GM18868 (cell line): ENCODE measurements around the gene MYRIP.
"Not testable (repeated sequence)": the region's sequence is repeated elsewhere in the genome, so short reads cannot be mapped to it uniquely, and the experiment has no call there.

Experiments used
- ATAC-seq: cut with Tn5 transposase; IDR thresholded peaks from one replicate; pipeline ENCODE4 v1.9.1; 2021; ENCODE audit warnings: mild to moderate bottlenecking, moderate library complexity; ENCODE audit not compliant: unreplicated experiment

Gene MYRIP

DNA sequence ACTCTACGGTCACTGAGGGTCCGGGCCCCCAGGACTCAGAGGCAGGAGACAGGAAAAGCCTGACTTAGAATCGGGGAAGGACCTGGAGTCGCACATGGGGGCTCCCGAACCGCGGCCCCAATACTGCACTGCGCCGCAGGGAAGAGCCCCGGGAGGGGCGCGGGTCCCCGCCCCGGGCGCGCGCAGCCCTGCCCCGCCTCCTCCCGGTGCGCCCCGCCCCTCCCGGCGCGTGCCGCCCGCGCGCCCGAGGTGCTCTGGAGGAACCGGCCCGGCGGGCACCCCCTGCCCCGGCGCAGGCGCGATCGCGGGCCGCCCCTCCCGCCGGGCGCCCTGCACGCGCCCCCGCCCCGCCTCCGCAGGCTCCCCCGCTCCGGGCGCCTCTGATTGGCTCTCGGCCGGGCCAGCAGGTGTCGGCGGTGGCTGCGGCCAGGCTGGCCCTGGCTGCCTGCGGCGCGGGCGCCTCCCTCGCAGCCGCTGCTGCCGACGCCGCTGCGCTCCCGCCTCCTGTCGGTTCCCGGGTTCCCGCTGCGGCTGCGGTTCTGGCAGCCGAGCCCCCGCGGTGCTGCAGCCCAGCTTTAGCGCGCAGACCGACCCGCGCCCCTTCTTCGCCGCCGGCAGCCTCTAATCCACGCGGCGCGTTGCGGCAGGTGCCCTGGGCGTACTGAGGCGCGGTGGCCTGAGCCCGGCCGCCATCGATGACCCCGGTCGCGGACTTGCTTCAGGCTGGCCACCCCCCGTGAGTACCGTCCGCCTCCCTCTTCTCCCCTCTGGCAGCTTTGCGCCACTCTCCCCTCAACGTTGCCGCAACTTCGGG lies at the start of gene MYRIP:
TSS of gene MYRIP (plus strand) at position 429 of the 814 bp plus-strand sequence. CDS start 91,208 bp downstream, outside the sequence.
- peak; percentile 77 for ATAC-seq

DNA sequence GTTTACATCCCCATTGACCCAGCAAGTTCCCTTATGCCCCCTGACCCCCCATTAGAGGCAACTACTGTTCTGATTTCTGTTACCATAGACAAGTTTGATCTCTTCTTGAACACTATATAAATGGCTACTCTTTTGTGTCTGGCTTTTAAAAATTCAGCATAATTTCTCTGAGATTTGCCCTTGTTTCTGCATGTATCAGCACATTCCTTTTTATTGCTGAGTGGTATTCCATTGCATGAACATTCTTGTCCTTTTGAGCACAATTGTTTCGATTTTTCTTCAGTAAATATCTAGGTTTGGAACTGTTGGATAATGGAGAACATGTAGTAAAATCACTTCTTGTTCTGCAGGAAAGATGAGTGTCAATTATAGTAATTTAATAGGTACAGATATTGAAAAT lies 49.1 kb upstream of the MYRIP start:
- ATAC-seq: no peak

DNA sequence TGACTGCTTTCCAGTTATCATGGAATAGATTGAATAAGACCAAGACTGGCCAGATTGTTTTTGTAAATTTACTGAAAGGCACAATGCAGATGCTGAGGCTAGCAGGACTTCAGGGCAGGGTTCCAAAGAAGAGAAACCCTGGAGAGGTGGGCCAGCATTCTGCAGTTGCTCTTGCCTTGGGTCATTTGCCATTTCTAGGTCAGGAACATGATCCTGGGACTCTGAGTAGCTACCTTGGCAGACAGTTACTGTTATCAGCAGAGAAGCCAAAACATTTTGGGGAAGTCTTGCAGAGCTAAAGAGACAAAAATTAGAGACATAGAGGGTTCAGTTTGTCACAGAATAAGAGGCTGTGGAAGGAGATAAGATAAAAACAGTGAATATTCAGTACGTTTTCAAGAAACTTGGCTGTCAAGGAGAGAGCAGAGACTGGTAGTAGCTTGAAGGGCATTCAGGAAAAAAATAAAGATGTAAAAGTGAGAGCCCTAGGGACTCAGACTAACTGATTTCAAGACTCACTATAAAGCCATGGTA lies 46.8 kb upstream of the MYRIP start:
- ATAC-seq: no peak

DNA sequence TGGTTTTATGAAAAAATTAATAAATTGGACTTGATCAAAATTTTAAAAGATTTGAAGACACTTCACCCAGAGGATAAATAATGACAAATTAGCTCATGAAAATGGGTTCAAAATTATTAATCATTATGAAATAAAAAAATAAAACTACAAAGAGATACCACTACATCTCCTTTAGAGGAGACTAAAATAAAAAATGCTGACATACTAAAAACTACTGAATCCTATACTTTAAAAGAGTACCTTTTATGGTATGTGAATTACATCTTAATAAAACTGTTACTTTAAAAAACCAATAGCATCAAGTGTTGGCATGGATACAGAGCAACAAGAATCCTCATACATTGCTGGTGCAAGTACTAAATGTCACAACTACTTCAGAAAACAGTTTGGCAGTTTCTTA lies 46.0 kb upstream of the MYRIP start:
- no peak for ATAC-seq

DNA sequence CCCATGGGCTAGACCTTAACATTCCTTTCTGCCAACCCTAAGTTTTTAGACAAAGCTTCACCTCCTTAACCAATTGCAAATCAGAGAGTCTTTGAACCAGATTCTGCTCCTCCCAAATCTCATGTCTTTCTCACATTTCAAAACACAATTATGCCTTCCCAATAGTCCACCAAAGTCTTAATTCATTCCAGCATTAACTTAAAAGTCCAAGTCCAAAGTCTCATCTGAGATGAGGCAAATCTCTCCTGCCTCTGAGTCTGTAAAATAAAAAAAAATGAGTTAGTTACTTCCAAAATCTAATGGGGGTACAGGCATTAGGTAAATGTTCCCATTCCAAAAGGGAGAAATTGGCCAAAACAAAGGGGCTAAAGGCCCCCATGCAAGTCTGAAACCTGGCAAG lies 43.8 kb upstream of the MYRIP start:
- no peak for ATAC-seq

DNA sequence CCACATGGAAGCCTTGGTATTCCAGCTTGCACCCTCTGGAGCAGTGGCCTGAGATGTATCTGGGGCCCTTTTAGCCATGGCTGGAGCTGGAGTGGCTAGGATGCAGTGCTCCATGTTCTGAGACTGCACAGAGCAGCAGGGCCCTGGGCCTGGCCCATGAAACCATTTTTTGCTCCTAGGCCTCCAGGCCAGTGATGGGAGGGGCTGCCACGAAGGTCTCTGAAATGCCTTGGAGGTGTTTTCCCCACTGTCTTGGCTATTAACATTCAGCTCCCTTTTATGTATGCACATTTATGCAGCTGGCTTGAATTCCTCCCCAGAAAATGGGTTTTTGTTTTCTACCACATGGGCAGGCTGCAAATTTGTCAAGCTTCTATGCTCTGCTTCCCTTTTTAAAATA lies 43.0 kb upstream of the MYRIP start:
- no peak for ATAC-seq

DNA sequence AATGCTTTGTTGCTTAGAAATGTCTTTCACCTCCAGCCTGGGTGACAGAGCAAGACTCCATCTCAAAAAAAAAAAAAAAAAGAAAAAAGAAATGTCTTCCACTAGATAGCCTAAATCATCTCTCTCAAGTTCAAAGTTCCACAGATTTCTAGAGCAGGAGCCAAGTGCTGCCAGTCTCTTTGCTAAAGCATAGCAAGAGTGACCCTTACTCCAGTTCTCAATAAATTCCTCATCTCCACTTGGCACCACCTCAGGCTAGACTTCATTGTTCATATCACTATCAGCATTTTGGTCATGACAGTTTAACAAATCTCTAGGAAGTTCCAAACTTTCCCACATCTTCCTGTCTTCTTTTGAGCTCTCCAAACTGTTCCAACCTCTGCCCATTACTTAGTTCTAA lies 42.5 kb upstream of the MYRIP start:
- not testable (repeated sequence) for ATAC-seq

DNA sequence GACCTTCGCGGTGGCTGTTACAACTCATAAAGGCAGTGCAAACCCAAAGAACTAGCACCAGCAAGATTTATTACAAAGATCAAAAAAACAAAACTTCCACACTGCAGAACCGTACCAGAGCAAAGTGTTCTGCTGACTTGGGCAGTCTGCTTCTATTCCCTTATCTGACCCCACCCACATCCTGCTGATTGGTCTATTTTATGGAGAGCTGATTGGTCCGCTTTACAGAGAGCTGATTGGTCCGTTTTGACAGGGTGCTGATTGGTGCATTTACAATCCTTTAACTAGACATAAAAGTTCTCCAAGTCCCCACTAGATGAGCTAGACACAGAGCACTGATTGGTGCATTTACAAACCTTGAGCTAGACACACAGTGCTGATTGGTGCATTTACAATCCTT lies 31.2 kb upstream of the MYRIP start:
- not testable (repeated sequence) for ATAC-seq

DNA sequence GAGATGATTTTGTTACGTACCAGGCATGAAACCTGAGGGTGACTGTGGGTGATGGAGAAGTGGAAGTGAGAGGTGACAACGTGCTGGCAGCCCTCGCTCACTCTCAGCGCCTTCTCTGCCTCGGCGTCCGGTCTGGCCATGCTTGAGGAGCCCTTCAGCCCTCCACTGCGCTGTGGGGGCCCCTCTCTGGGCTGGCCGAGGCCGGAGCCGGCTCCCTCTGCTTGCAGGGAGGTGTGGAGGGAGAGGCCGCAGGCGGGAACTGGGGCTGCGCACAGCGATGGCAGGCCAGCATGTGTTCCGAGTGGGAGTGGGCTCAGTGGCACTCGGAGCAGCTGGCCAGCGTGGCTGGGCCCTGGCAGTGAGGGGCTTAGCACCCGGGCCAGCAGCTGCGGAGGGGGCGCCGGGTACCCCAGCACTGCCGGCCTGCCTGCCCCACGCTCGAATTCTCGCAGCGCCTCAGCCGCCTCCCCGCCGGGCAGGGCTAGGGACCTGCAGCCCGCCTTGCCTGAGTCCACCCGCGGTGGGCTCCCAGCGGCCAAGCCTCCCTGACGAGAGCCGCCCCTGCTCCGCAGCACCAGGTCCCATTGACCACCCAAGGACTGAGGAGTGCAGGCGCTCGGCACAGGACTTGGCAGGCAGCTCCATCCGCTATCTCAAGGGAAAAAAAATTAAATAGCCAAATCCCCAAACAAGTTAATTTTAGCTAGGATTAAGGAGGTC lies 29.7 kb upstream of the MYRIP start:
- ATAC-seq: no peak

DNA sequence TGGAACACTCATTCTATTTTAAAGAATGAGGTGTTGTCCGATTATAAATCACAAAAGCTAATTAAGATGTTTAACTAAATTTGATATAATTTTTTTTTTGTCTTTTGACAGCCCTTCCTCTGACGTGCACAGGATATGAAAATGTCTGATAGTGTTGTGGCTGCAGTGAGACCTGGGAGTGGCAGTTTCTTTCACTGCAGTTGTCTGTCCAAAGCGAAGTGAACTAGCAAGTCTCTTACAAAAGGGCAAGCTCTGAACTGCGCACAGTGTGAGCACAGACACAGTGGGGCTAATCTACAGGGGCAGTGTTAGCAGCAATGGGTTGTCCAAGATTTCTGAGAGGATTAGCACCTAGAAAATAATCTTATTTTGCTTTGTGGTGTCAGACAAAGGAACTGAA lies 29.1 kb upstream of the MYRIP start:
- ATAC-seq: no peak

DNA sequence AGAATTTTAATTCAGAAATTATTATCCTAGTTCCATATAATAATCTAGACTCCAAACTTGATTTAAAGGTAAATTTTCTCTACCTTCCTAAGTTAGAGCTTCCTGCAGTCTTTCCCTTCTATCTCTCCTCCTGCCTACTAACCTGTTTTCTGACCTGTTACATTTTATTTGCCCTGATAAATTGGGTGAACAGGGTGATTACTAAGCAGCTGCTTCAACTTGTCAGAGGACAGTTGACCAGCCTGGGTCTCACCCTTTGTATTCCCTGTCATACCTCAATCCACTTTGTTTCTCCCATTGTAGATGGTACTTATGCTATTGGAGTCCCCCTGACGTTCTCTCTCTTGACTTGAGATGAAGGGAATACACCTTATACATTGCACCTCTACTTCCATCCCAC lies 28.4 kb upstream of the MYRIP start:
- no peak for ATAC-seq

DNA sequence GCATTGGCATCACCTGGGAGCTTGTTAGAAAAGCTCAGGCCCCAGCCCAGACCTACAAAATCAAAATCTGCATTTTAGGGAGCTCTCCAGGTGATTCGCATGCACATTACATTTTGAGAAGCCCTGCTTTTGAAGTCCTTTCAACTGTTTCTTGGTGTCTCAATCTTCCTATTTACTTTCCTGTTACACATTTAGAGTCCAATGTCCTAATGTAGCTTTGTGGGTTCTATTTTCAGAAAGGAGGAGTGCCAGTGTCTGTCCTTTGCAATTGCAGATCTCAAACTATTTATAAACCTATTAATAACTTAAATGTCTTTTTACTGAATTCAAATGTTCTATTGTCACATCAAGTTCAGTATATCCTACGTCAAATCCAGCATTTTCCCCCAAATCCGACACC lies 27.8 kb upstream of the MYRIP start:
- no peak for ATAC-seq

DNA sequence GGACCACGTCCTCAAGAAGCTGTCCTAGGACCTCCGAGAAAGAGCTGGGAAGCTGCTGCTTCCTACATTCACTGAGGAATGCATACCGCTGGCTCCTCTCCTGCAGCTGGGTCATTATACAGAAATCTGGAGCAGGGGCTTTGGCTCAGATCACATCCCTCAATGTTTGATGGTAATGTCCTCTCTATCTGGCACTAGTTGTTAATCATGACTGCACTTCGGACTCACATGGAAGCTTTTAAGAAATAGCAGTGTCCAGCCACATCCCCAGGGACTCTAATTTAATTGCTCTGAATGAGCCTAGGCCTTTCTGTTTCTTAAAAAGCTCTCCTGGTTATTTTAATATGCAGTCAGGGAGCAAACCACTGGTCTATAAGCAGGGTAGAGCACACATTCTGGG lies 25.7 kb upstream of the MYRIP start:
- ATAC-seq: no peak

DNA sequence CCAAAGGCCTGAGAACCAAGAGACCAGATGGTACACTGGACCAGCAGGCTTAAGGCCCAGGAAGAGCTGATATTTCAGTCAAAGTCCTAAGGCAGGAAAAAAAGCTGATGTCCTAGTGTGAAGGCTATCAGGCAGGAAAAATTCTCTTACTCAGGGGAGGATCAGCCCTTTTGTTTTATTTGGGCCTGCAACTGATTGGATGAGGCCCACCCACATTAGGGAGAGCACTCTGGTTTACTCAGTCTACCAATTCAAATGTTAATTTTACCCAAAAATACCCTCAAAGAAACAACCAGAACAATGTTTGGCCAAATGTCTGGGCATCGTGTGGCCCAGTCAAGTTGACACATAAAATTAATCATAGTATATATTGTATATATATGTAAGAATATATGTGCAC lies 24.5 kb upstream of the MYRIP start:
- no peak for ATAC-seq

DNA sequence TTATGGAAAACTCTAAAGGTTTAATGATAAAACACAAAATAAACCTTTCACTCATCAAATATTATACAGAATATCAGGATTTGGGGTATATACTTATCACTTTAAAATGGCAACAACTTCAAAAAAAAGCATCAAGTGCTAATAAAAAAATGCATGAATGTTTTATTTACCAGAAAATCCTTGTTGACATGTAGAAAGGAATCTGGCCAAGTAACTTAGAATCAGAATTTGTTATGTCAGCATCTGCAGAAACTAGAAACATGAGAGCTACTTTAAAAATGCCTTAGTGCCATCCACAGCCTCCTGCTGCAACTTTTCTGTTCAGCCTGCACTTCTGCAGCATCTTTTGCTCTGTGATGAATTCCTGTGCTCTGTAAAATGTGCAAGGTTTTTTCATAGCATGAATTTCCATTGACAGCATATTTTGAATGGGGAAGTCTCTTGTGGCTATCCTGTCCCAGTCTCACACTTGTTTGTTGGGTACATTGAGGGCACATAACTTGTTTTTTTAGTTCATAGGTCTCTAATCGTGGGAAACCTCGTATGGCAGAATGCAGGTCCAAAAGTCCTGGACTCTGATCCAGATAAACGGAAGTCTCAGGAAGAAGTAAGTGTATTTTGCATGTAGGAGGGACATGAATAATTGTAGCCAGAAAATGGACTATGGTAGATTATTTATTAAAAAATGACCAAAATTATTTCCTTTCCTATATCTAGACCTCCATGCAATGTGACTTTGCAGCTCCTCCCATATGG lies 21.1 kb upstream of the MYRIP start:
- ATAC-seq: no peak

DNA sequence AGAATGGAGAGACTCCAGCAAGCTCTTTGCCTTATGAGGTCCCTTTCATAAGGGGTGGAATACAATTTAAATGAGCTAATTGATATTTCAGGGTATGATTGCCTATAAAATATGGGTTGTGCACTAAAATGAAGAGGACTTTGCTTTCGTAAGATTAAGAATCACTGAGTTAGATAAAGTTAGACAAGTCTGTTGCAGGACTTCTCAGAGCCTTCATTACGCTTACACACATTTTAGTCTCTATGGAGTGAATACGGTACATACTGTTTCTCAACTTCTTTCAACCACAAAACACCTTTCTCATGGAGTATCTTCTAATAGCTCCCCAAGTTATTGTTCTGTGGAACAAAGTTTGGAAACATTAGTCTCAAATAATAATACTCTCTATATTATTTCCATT lies 17.8 kb upstream of the MYRIP start:
- ATAC-seq: no peak

DNA sequence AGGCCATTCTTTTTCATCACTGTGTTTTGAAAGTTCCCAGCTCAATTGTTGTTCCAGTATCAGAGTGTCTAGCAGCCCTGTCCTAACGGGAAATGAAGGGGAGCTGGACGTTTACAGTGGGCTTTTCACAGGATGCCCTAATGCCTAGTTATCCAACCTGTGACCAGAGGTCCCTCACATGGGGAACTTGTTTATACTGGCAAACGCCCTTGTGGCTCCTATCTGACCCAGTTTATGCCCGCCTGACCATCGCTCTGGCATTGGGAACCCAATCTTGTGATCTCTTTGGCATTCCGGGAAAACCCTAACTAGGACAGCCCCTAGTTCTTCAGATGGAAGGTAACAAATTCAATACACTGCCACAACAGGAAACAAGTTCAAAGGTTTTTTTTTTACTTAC lies 14.5 kb upstream of the MYRIP start:
- ATAC-seq: no peak

DNA sequence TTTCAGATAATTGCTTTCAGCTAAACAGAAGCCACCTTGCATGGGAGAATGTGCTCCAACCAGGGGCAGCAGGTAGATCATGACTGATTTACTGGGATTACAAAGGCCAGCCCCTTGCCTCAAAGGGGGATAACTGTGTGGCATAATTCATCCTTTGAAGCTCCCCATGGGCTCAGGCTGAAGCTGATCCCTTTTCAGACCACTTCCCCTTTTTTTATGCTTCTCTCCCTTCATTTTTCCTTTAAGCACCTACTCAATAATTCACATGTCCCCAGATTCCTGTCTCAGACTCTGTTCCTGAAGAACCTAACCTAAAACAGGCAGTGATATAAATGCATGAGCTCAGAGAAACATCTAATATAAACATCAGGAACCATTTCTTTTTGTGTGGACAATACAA lies 8.2 kb upstream of the MYRIP start:
- ATAC-seq: no peak

DNA sequence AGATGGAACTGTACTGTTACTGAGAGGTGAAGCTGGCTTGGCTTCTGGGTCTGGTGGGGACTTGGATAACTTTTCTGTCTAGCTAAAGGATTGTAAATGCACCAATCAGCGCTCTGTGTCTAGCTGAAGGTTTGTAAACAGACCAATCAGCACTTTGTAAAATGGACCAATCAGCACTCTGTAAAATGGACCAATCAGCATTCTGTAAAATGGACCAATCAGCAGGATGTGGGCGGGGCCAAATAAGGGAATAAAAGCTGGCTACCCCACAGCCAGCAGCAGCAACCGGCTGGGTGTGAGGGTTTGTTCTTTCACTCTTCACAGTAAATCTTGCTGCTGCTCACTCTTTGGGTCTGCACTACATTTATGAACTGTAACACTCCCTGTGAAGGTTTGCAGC lies 6.9 kb upstream of the MYRIP start:
- not testable (repeated sequence) for ATAC-seq

DNA sequence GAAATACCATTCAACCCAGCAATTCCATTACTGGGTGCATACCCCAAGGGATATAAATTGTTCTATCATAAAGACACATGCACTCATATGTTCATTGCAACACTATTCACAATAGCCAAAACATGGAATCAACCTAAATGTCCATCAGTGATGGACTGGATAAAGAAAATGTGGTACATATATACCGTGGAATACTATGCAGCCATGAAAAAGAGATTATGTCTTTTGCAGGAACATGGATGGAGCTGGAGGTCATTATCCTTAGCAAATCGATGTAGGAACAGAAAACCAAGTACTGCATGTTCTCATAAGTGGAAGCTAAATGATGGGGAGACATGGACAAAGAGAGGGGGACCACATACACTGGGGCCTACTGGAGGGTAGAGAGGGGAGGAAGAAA lies 5.5 kb upstream of the MYRIP start:
- ATAC-seq: no peak

DNA sequence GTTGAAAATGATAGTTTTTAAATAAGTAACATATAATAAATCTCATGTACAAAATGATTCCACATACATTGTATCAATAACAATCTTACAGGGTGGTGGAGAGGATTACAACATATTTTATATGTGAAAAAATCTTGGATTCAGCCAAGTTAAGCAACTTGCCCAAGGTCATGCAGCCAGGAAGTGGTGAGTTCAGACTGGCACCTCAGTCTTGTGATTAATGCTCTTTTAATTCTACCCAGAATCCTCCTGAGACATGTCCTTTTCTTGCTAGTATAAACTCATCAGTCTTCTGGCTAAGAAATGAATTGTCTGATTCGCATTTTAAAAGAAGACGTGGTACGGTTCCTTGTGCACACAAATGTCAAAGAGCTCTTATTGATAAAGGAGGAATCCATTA lies 4.5 kb upstream of the MYRIP start:
- ATAC-seq: no peak
